HepG2 (cell line): Measurements from ENCODE around the gene PCDHGA1. TPM values are rescaled to one million over a fixed set of nuclear protein-coding genes. Genes with fewer than 3 reads are reported as not detected.

ENCODE experiments used
- ATAC-seq: fragments of 200-7000 bp; cut with Tn5 transposase; 3 replicates; pipeline ENCODE4 v1.9.1; 2020; ENCODE audit warnings: mild to moderate bottlenecking, moderate library complexity
- BruUV-seq: library from RNA; stranded (reverse); fragments of 400-500 nt; replicated peaks from 2 replicates; lab custom pipeline; 2021; lab: Mats Ljungman, UMichigan
- CTCF ChIA-PET: fragments of 300-600 bp; formaldehyde crosslinking; extraction: SDS; loops from one replicate; lab custom pipeline; 2021; ENCODE audit warnings: low total read pairs, inconsistent platforms, low intra/inter-chr PET ratio; lab: Yijun Ruan, JAX
- POLR2A ChIA-PET: fragments of 350-600 bp; sonication (Branson Sonifier 250); formaldehyde crosslinking; loops from one replicate; lab custom pipeline; 2020; ENCODE audit warnings: antibody characterized with exemption, inconsistent platforms; lab: Yijun Ruan, JAX
- DNase-seq: peaks from one replicate; pipeline ENCODE4 v3.0.0-alpha.2; 2015; ENCODE audit warnings: low spot score
- FAIRE-seq: peaks from 3 replicates; lab custom pipeline; 2011; peaks lifted over from hg19 to GRCh38; lab: Jason Lieb, UNC
- H2AFZ ChIP-seq: one replicate; pipeline ENCODE4 v1.6.1; 2011; ENCODE audit warnings: low read length, inconsistent platforms
- H3K27ac ChIP-seq: fragments of 300-600 bp; 3 replicates; pipeline ENCODE4 v1.8.0; 2011; ENCODE audit warnings: mixed run types, mild to moderate bottlenecking, mixed read lengths, low read length, inconsistent platforms; ENCODE audit not compliant: insufficient read depth; ENCODE audit errors: extremely low read length
- H3K27me3 ChIP-seq, 2 experiments: fragments of 200-600 bp in 1 of 2; 2 replicates in 1 of 2; 3 replicates in 1 of 2; pipeline versions ENCODE4 v1.6.0 to v1.8.0; 2011; ENCODE audit warnings: low read length in 2 of 2, mild to moderate bottlenecking in 2 of 2, moderate library complexity in 2 of 2, inconsistent platforms in 1 of 2; ENCODE audit not compliant: insufficient read depth in 2 of 2, control insufficient read depth in 1 of 2
- H3K36me3 ChIP-seq, 2 experiments: fragments of 200-600 bp in 1 of 2; replicated peaks in 1 of 2; 2 replicates in 1 of 2; 3 replicates in 1 of 2; pipeline versions ENCODE4 v1.5.1 to v1.8.0; 2011; ENCODE audit warnings: low read length in 2 of 2, inconsistent platforms in 1 of 2; ENCODE audit not compliant: insufficient read depth in 2 of 2, control insufficient read depth in 1 of 2
- H3K4me1 ChIP-seq: 2 replicates; pipeline ENCODE4 v1.5.1; 2012; ENCODE audit warnings: low read length, inconsistent platforms; ENCODE audit not compliant: insufficient read depth
- H3K4me2 ChIP-seq: 2 replicates; pipeline ENCODE4 v1.6.0; 2011; ENCODE audit warnings: low read depth, low read length, inconsistent platforms
- H3K4me3 ChIP-seq, 3 experiments: fragments of 200-600 bp in 1 of 3; sonication (generic), shearing (Covaris generic) in 1 of 3; replicated peaks in 1 of 3; 2 replicates each; pipeline ENCODE4 v1.5.1; 2011 to 2016; ENCODE audit warnings: low read length in 3 of 3, inconsistent platforms in 2 of 3, low read depth in 2 of 3, mild to moderate bottlenecking in 2 of 3, control low read depth in 1 of 3, mixed read lengths in 1 of 3; ENCODE audit not compliant: insufficient read depth in 1 of 3
- H3K79me2 ChIP-seq: one replicate; pipeline ENCODE4 v1.6.1; 2011; ENCODE audit warnings: low read length, inconsistent platforms; ENCODE audit not compliant: insufficient read depth
- H3K9ac ChIP-seq: 2 replicates; pipeline ENCODE4 v1.6.0; 2011; ENCODE audit warnings: mild to moderate bottlenecking, low read depth, low read length, inconsistent platforms; ENCODE audit not compliant: insufficient read depth
- H3K9me3 ChIP-seq: 2 replicates; pipeline ENCODE4 v1.5.1; 2012; ENCODE audit warnings: mild to moderate bottlenecking, low read length
- H4K20me1 ChIP-seq: 2 replicates; pipeline ENCODE4 v1.6.0; 2011; ENCODE audit warnings: inconsistent platforms, mild to moderate bottlenecking, low read length, moderate library complexity; ENCODE audit not compliant: insufficient read depth
- AGO1 ChIP-seq: fragments of 200-400 bp; formaldehyde crosslinking; IDR thresholded peaks from 2 replicates; pipeline ENCODE4 v1.6.1; 2017; ENCODE audit warnings: mild to moderate bottlenecking, low read depth, low read length, moderate library complexity; ENCODE audit not compliant: poor library complexity, severe bottlenecking
- FOXK2 ChIP-seq: fragments of 450-650 bp; IDR thresholded peaks from 2 replicates; pipeline ENCODE4 v1.6.1; 2016
- GABPB1 ChIP-seq: IDR thresholded peaks from 2 replicates; pipeline ENCODE4 v1.6.1; 2016; ENCODE audit warnings: mild to moderate bottlenecking, missing genetic modification reagents, moderate library complexity, missing compliant biosample characterization
- KDM1A ChIP-seq: IDR thresholded peaks from 2 replicates; pipeline ENCODE4 v1.6.1; 2016; ENCODE audit warnings: missing compliant biosample characterization
- MYPOP ChIP-seq: sonication (generic); formaldehyde crosslinking; IDR thresholded peaks from 2 replicates; pipeline ENCODE4 v1.8.1; 2023; ENCODE audit warnings: mild to moderate bottlenecking, moderate library complexity, missing genetic modification reagents
- SOX6 ChIP-seq, 2 experiments: fragments of 450-650 bp in 1 of 2; sonication (generic) in 1 of 2; formaldehyde crosslinking in 1 of 2; IDR thresholded peaks; 2 replicates each; pipeline versions ENCODE4 v1.4.0 to v1.6.1; 2017 to 2020; ENCODE audit warnings: antibody characterized with exemption in 1 of 2, mild to moderate bottlenecking in 1 of 2, missing genetic modification reagents in 1 of 2
- ZNF24 ChIP-seq: fragments of 450-650 bp; IDR thresholded peaks from 2 replicates; pipeline ENCODE4 v1.6.1; 2017; ENCODE audit warnings: antibody characterized with exemption, mild to moderate bottlenecking
- ZNF646 ChIP-seq: sonication (generic); formaldehyde crosslinking; IDR thresholded peaks from 2 replicates; pipeline ENCODE4 v1.9.0; 2021; ENCODE audit warnings: mild to moderate bottlenecking, missing genetic modification reagents
- ZNF691 ChIP-seq: sonication (generic); formaldehyde crosslinking; IDR thresholded peaks from 2 replicates; pipeline ENCODE4 v1.4.0; 2020; ENCODE audit warnings: missing genetic modification reagents, low read depth, mild to moderate bottlenecking, borderline replicate concordance
- WGBS: methylation state at CpG from one replicate; pipeline ENCODE4 v1.1.6; 2017; ENCODE audit warnings: low lambda C conversion rate; 5-methylcytosine and 5-hydroxymethylcytosine counted together
- in situ Hi-C: cut with HindIII; loops from 2 replicates; pipeline ENCODE4 v1.10.0; 2017; ENCODE audit warnings: low pct_unique_long_range_greater_than_20kb; ENCODE audit not compliant: extremely low pct_ligation_motif_present
- intact Hi-C: fragments of 100-400 bp; cut with micrococcal nuclease; formaldehyde crosslinking; loops from one replicate; pipeline ENCODE4 v1.10.0; 2022; ENCODE audit not compliant: unreplicated experiment
- polyA plus RNA-seq, 8 experiments: library from polyadenylated mRNA; depleted of rRNA in 3 of 8; stranded (reverse) in 7 of 8; unstranded in 1 of 8; fragments of >200 nt; fragmentation: Illumina TruSeq in 4 of 8; extraction: Trizol in 4 of 8; gene quantifications; 2 replicates each; pipeline versions ENCODE4 v1.2.1 to v1.2.3, GENCODE V29; 2011 to 2016; ENCODE audit warnings: low read depth in 4 of 8, missing spikeins in 1 of 8, mixed read lengths in 1 of 8; ENCODE audit not compliant: insufficient read depth in 1 of 8
- total RNA-seq, 5 experiments: library from RNA; depleted of rRNA; stranded (reverse); fragments of >200 nt; fragmentation: Illumina TruSeq; extraction: Trizol; gene quantifications; 2 replicates each; pipeline ENCODE4 v1.2.3, GENCODE V29; 2016; ENCODE audit warnings: low read depth in 1 of 5

Gene PCDHGA1
- total and polyA plus RNA-seq, 2 of the 13 experiments (the other 11 are each of a cell fraction or from before 2014, with no cell fraction given): 0.31 to 0.40 TPM

GRCh38 chr5:141491323-141492167 is 161.2 kb downstream of the PCDHGA1 start:
- FAIRE-seq (no peak), DNase-seq (no peak), ATAC-seq (no peak)
- intact Hi-C loops: no loop called here
- BruUV-seq: no TSS peak
- Histone ChIP-seq H3K27ac (no peak overlapping the region), H3K36me3 (no peaks in the 10 kb centered on the region), H3K4me1 (no peaks in the 10 kb centered on the region), H3K9ac (no peak overlapping the region), H3K9me3 (no peaks in the 10 kb centered on the region), H3K27me3 (peaks cover 1 to 27% of the 10 kb centered on the region in 2 experiments; a peak in 4 of 5 replicates), H3K79me2 (no peaks in the 10 kb centered on the region), H2AFZ (no peak overlapping the region), H4K20me1 (no peaks in the 10 kb centered on the region), H3K4me3 (no peak overlapping the region), H3K4me2 (no peak overlapping the region)
- ChIA-PET CTCF (no interaction called here), POLR2A (no interaction called here)
- 70% methylated on average over 32 of the region's 66 CpGs for WGBS
- in situ Hi-C loops: no loop called here
- TF ChIP-seq ZNF24: no peak
- no peak for TF ChIP-seq ZNF691 (CRISPR knock-in tag)
- TF ChIP-seq SOX6 (IDR thresholded peaks at IDR 0.05): no peak
- no peak for TF ChIP-seq SOX6 (CRISPR knock-in tag; IDR thresholded peaks at IDR 0.05)
- TF ChIP-seq ZNF646 (CRISPR knock-in tag): no peak
- TF ChIP-seq FOXK2: no peak
- no peak for TF ChIP-seq GABPB1 (CRISPR knock-in tag)
- no peak for TF ChIP-seq MYPOP (CRISPR knock-in tag)
- no peak for TF ChIP-seq KDM1A (CRISPR knock-in tag)
- no peak for TF ChIP-seq AGO1
